Measurements from ENCODE around the gene GJC2. TPM values are rescaled to one million over a fixed set of nuclear protein-coding genes. Genes with fewer than 3 reads are reported as not detected.
A peak's percentile ranks its signal among the peaks of the same experiment; 100 is the strongest.

Gene GJC2
- total RNA-seq, 4 donors from 2014 or later: 0.48 to 2.7 (median 0.66) TPM

GRCh38 chr1:228178737-228179684, 29.3 kb downstream of the GJC2 start:
- WGBS, 2 donors: 71 to 80% methylated on average over 11 of the region's 12 CpGs
- Histone ChIP-seq H3K4me3 (no peak overlapping the region), H3K27me3 (no peaks in the 10 kb centered on the region), H3K27ac (peak overlapping the region in 1 of 4 donors; percentile 42), H3K9me3 (no peaks in the 10 kb centered on the region), H3K4me1 (peaks cover 0 to 7% (median 0%) of the 10 kb centered on the region in 3 donors), H3K36me3 (peaks cover 0 to 27% (median 0%) of the 10 kb centered on the region in 3 donors)
- TF ChIP-seq, protein P1, sequence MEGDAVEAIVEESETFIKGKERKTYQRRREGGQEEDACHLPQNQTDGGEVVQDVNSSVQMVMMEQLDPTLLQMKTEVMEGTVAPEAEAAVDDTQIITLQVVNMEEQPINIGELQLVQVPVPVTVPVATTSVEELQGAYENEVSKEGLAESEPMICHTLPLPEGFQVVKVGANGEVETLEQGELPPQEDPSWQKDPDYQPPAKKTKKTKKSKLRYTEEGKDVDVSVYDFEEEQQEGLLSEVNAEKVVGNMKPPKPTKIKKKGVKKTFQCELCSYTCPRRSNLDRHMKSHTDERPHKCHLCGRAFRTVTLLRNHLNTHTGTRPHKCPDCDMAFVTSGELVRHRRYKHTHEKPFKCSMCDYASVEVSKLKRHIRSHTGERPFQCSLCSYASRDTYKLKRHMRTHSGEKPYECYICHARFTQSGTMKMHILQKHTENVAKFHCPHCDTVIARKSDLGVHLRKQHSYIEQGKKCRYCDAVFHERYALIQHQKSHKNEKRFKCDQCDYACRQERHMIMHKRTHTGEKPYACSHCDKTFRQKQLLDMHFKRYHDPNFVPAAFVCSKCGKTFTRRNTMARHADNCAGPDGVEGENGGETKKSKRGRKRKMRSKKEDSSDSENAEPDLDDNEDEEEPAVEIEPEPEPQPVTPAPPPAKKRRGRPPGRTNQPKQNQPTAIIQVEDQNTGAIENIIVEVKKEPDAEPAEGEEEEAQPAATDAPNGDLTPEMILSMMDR (IDR thresholded peaks at IDR 0.05): no peak
- no peak for TF ChIP-seq POLR2A (IDR thresholded peaks at IDR 0.05)
- intact Hi-C loops (cut with DNase I): no loop called here
- no peak for DNase-seq

DNA sequence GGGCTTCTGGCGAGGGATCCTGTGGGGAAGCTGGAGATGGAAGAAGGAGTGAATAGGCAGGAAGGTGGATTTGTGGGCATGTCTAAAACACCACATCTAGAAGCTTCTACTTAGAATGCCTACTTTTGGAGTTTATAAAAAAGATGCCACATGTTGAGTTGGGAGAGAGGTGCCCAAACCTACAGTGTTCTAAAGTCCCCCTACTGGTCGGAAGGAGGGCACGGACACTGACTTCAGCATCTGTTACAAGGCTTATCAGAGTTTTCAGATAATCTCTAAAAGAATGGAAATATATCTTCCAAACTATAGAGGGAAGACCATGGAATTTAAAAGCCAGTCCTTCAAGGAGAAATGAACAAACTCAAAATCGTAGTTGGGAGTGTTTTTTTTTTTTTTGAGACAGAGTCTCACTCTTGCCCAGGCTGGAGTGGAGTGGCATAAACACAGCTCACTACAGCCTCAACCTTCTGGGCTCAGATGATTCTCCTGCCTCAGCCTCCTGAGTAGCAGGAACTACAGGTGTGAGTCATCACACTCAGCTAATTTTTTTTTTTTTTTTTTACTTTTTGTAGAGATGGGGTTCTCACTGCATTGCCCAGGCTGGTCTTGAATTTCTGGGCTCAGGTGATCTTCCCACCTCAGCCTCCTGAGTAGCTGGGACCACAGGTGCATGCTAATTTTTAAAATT, 30.7 kb downstream of the GJC2 start:
- TF ChIP-seq, protein P1 (IDR thresholded peaks at IDR 0.05): peak in 2 of 6 experiments; percentile 20 to 30
- no peak for TF ChIP-seq POLR2A (IDR thresholded peaks at IDR 0.05)
- intact Hi-C loops (cut with DNase I): no loop called here
- DNase-seq: no peak
- H3K4me1 ChIP-seq: no peaks in the 10 kb centered on the region
- 49 to 58% methylated on average over 4 of the region's 4 CpGs for WGBS, 2 donors
- H3K27me3 ChIP-seq: no peaks in the 10 kb centered on the region
- no peaks in the 10 kb centered on the region for H3K9me3 ChIP-seq
- H3K27ac ChIP-seq: no peak overlapping the region
- H3K36me3 ChIP-seq: peaks cover 0 to 17% (median 0%) of the 10 kb centered on the region in 3 donors
- H3K4me3 ChIP-seq: no peak overlapping the region

GRCh38 chr1:228180959-228181644, 31.4 kb downstream of the GJC2 start:
- TF ChIP-seq POLR2A (IDR thresholded peaks at IDR 0.05): no peak
- TF ChIP-seq, protein P1 (IDR thresholded peaks at IDR 0.05): no peak
- H3K36me3 ChIP-seq: peaks cover 0 to 10% (median 0%) of the 10 kb centered on the region in 3 donors
- no peaks in the 10 kb centered on the region for H3K27me3 ChIP-seq
- WGBS, 2 donors: 87 to 92% methylated on average over 5 to 6 of the region's 7 CpGs
- intact Hi-C loops (cut with DNase I): no loop called here
- no peaks in the 10 kb centered on the region for H3K9me3 ChIP-seq
- DNase-seq: no peak
- H3K4me1 ChIP-seq: no peaks in the 10 kb centered on the region
- H3K27ac ChIP-seq: no peak overlapping the region
- H3K4me3 ChIP-seq: no peak overlapping the region

DNA sequence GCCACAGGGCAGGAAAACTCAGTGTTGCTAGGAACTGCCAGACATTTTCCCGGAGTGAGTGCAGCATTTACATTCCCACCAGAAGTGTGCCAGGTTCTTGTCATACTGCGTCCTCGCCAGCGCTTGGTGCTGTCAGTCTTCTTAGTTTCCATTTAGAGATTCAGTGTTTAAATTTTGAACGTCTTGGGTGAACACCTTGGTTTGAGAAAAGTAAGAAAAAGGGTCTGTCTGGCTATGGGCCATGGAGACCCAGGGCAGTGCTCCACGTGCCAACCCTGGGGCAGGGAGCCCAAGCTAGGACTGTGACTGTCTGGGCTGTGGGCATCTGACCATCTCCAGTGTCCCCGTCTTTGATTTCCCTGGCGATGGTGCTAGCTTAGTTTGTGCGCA, 31.9 kb downstream of the GJC2 start:
- 91 to 96% methylated on average over 8 to 9 of the region's 9 CpGs for WGBS, 2 donors
- intact Hi-C loops (cut with DNase I): no loop called here
- Histone ChIP-seq H3K4me3 (no peak overlapping the region), H3K36me3 (peaks cover 0 to 6% (median 0%) of the 10 kb centered on the region in 3 donors), H3K4me1 (no peaks in the 10 kb centered on the region), H3K27me3 (no peaks in the 10 kb centered on the region), H3K27ac (no peak overlapping the region), H3K9me3 (no peaks in the 10 kb centered on the region)
- no peak for DNase-seq
- TF ChIP-seq, protein P1 (IDR thresholded peaks at IDR 0.05): no peak
- TF ChIP-seq POLR2A (IDR thresholded peaks at IDR 0.05): no peak
